ENCODE data around the gene PRDM2.

The PRDM2 gene

DNA sequence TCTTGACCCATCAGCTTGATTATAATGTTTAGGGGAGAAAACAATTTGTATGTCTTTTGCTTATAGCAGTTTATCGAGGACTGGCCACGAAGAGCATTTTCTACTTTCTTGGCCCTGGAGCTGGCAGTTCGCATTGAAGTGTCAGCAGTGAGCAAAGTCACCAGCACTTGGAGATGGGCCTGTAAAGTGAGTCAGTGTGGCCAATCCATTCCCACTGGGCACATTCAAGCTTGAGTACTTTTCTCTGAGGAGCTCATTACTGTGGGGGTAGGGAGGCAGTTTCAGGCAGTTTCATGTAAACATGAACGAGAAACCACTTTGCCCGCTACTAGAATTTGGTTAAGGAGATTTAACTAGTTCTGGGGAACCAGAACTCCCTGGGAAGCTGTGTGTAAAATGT is 164.8 kb downstream of the PRDM2 start:
- no peak for DNase-seq

DNA sequence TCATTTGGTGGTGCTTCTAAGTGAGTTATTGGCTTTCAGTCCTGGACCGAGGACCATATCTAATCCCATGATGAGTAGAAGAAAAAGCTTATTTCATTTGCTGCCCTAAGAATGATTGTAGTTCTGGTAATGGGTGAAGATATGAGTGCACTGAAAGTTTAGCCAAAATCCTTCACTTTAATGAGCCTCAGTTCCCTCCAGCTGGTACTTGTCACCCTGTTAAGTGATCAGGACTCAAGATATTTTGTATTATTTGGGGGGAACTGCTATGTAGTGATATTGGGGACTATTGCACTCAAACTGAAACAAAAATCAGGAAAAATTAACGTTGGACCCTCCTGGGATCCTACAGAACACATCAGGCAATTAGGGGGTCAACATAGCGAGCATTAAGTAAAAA is 165.9 kb downstream of the PRDM2 start:
- DNase-seq, result no peak

GRCh38 chr1:13867603-13868002 is 167.6 kb downstream of the PRDM2 start:
- no peak for DNase-seq

GRCh38 chr1:13869172-13869797 is 169.3 kb downstream of the PRDM2 start:
- DNase-seq, result no peak

GRCh38 chr1:13871413-13871812 is 171.4 kb downstream of the PRDM2 start:
- no peak for DNase-seq

GRCh38 chr1:13871886-13872285 is 171.9 kb downstream of the PRDM2 start:
- DNase-seq, result no peak

- no peak for DNase-seq
Observed at GRCh38 chr1:13873032-13873431, 173.0 kb downstream of the PRDM2 start.
